B cell (primary cell): ENCODE results near the gene LRRC37A.
"Not testable (repeated sequence)": the region's sequence is repeated elsewhere in the genome, so short reads cannot be mapped to it uniquely, and the experiment has no call there.

Experiments used
- EZH2 ChIP-seq: IDR thresholded peaks from 2 replicates; pipeline ENCODE4 v1.6.1; 2012; ENCODE audit warnings: borderline replicate concordance, low read depth, mild to moderate bottlenecking, moderate library complexity, low read length; ENCODE audit not compliant: insufficient read depth, poor library complexity, severe bottlenecking
- TF ChIP-seq, protein P1 (sequence below): fragments of 200-600 bp; IDR thresholded peaks from one replicate; pipeline ENCODE4 v1.8.0; 2022; ENCODE audit warnings: antibody characterized with exemption, mild to moderate bottlenecking

- TF ChIP-seq EZH2 = not testable (repeated sequence)
- TF ChIP-seq, protein P1, sequence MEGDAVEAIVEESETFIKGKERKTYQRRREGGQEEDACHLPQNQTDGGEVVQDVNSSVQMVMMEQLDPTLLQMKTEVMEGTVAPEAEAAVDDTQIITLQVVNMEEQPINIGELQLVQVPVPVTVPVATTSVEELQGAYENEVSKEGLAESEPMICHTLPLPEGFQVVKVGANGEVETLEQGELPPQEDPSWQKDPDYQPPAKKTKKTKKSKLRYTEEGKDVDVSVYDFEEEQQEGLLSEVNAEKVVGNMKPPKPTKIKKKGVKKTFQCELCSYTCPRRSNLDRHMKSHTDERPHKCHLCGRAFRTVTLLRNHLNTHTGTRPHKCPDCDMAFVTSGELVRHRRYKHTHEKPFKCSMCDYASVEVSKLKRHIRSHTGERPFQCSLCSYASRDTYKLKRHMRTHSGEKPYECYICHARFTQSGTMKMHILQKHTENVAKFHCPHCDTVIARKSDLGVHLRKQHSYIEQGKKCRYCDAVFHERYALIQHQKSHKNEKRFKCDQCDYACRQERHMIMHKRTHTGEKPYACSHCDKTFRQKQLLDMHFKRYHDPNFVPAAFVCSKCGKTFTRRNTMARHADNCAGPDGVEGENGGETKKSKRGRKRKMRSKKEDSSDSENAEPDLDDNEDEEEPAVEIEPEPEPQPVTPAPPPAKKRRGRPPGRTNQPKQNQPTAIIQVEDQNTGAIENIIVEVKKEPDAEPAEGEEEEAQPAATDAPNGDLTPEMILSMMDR = not testable (repeated sequence)
Observed at GRCh38 chr17:46353856-46354255, 58.9 kb downstream of the LRRC37A start.
